ENCODE data around the gene PPP4R3C.
"Not testable (repeated sequence)": the region's sequence is repeated elsewhere in the genome, so short reads cannot be mapped to it uniquely, and the experiment has no call there.

PPP4R3C gene

DNA sequence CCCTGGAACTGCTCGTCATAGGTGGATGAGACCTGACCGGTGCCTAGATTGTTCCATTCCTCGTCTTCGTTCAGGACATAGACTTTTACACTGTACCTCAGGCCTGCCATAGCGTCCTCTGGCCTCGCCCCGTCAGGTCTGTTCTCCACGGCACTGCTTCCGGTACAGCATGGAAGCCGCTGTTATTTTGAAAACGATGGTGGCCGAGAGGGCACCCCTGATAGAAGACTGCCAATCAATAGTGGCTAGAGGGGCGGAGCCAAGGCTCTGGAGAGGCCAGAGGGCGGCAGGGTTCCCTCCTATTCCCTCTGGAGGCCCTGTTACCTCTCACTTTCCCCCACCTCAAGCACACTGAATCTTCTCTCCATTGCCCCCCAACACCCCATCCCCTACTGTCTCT is at the start of gene PPP4R3C:
Gene PPP4R3C (minus strand): TSS at position 155 of the 400 bp plus-strand sequence. CDS start 45 bp downstream, at position 110.
- DNase-seq = no peak

DNA sequence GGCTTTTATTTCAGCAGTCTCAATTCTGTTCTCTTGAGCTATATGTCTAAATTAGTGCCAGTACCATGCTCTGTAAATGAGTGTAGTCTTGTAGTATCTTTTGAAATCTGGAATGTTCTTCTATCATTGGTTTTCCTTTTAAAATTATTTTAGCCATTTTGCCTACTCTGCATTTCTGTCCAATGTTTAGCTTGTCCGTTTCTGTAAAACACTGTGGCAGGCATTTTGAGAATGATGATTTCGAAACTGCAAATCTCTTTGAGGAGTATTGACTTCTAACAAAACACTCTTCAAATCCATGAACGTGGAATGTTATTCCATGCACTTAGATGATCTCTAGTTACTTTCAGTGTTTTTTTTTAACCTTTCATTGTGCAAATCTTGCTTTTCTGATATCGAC is 28.3 kb upstream of the PPP4R3C start:
- DNase-seq = no peak

DNA sequence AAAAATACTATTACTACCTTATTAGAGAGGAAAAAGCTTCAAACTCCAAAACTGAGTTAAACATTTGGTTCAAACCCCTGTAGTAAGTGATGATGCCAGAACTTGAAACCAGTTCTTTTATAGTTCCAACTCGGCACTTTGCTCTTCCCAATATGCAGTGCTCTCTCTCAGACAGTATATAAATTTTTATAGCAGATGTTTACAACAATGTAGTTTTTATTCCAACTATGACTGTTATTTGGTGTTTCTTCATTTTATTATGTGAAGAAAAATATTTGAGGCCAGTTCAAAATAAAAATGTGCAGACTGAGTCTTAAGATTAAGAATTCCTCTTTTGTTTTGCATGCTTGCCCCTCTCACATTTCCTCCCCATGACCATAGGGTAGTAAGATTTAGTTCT is 2.9 kb upstream of the PPP4R3C start:
- no peak for DNase-seq

DNA sequence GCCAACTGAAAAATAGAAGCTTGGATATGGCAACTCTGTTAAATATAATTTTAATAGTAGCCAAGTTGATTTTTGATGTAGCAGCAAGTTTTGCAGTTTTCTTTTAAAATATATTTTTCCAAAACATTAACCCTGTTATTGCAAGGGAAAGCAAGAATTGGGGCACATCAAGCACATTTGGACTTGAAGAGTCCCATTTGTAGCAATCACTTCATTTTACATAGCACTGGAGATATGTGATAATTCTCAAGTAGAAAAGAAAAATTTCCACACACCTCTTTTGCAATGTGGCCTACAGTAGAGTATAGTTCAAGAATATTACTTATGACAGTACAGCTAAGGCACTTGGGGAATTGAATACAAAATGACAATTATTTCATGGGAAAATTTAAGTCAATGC is 1.9 kb upstream of the PPP4R3C start:
- DNase-seq = no peak

DNA sequence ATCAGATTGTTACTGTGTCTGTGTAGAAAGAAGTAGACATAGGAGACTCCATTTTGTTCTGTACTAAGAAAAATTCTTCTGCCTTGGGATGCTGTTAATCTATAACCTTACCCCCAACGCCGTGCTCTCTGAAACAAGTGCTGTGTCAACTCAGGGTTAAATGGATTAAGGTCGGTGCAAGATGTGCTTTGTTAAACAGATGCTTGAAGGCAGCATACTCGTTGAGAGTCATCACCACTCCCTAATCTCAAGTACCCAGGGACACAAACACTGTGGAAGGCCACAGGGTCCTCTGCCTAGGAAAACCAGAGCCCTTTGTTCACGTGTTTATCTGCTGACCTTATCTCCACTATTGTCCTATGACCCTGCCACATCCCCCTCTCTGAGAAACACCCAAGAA is 4.0 kb downstream of the PPP4R3C start:
- DNase-seq = not testable (repeated sequence)

DNA sequence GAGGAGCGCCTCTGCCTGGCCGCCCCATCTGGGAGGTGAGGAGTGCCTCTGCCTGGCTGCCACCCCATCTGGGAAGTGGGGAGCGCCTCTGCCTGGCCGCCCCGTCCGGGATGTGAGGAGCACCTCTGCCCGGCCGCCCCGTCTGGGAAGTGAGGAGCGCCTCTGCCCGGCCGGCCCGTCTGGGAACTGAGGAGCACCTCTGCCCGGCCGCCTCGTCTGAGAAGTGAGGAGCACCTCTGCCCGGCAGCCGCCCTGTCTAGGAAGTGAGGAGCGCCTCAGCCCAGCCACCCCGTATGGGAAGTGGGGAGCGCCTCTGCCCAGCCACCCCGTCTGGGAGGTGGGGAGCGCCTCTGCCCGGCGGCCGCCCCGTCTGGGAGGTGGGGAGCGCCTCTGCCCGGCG is 4.6 kb downstream of the PPP4R3C start:
- not testable (repeated sequence) for DNase-seq

DNA sequence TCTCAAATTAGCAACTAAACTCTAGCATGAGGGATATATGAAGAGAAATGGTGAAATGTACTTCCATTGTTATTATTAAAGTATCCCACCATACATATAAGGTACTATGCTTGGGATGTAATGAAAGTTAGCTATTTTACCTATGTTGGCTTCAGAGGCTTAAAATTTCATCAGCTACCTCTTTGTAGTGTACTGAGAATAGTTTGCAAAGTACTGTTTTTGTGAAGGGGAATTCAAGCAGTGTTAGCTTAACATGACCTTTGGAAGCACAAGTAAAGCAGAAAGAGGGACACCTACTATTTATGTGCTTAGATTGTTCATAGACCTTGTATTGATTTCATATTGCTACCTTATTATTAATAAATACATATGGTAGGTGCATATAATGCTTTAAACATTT is 11.8 kb downstream of the PPP4R3C start:
- DNase-seq = no peak

DNA sequence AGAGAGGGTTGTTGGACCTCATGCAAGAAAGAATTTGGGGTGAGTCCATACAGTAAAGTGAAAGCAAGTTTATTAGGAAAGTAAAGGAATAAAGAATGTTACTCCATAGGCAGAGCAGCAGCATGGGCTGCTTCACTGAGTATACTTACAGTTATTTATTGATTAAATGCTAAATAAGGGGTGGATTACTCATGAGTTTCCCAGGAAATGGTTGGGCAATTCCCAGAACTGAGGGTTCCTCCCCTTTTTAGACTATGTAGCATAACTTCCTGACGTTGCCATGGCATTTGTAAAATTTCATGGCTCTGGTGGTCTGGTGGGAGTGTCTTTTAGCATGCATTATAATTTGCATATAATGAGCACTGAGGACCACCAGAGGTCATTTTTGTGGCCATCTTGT is 16.7 kb downstream of the PPP4R3C start:
- DNase-seq = no peak

DNA sequence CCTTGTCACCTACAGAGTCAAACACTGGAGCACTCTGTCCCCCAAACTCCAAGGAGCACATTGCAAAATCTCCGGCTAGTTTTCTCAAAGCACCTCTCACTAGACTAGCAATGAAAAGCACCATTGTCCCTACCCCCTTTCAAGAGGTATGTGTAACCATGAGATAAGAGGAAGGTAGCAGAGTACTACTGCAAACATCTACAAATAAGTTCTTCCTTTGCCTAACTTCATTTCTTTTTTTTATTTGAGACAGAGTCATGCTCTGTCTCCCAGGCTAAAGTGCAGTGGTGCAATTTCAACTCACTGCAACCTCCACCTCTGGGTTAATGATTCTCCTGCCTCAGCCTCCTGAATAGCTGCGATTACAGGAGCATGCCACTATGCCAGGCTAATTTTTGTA is 17.7 kb downstream of the PPP4R3C start:
- DNase-seq = no peak

DNA sequence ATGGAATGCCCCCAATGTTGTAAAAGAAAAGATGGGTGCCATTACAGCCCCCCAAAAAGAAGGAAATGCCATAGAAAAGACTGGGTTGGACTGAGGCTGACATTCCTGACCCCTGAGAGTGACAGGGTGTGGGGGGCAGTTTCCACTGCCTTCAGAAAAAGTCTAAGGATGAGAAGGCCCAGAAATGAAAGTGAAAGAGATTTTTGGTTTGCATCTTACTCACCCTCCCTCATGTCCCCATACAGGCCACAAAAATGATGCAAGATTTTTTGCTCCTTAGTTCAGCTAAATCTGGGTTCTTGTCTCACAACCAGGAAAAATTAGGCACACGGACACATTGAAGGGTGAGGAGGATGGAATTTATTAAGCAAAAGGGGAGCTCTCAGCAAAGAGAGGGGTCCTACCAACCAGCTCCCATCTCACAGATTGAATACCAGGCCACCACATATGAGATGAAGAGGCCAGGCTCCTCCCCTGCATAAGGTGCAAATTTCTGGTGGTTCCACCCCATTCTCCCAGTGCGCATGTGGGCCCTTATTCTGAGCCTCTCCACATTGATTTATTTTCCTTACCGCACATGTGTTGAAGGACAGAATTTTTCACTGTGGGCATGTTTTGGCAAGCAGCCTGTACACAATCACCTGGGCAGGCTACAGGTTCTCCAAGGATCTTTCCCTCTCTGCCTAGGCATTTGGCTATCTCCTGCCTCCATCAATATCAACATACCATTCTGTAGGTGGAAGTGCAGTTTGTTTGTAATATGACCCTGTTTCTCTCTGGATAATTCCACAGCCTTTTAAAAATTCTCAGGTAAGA is 18.8 kb downstream of the PPP4R3C start:
- DNase-seq = peak; percentile 45

DNA sequence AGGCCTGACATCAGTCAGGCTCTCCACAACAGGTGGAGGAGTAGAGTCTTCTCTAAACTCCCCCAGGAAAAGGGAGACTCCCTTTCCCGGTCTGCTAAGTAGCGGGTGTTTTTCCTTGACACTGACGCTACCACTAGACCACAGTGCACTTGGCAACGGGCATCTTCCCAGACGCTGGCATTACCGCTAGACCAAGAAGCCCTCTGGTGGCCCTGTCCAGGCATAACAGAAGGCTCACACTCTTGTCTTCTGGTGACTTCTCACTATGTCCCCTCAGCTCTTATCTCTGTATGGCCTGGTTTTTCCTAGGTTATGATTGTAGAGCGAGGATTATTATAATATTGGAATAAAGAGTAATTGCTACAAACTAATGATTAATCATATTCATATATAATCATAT is 20.7 kb downstream of the PPP4R3C start:
- not testable (repeated sequence) for DNase-seq

DNA sequence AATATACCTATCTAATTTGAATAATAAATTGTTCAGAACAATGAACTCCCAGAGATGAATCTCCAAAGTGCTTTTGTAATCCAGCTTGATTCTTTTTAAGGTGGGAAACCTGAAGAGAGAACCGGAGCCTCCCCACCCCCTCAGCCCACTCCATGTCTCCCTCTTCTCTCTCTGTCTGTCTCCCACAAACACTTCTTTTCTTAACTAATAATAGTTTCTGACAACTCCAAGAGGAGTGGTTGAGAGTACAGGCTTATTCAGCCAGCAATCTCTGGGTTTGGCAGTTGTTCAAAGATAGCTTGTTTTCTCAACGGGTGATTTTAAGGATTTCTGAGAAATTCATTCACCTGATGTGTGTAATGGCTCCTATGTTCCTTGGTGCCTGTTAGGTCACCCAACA is 23.4 kb downstream of the PPP4R3C start:
- DNase-seq = no peak

DNA sequence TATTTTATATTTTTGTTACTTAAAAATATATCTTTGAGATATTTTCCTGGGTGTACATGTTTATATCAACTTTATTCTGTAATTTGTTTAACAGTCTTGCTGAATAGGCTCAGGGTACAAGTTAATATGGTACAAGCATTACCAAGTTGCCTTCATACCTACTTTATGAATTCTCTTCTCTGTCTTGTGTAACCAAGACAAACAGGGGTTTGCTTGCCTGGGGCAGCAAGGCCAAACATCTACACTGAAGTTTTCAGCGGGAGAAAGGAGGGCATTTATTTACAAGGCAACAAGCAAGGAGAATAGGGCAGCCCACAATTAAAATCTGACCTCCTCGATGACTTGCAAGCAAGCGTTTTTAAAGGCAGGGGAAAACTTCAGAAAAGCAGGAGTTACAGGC is 24.2 kb downstream of the PPP4R3C start:
- no peak for DNase-seq

DNA sequence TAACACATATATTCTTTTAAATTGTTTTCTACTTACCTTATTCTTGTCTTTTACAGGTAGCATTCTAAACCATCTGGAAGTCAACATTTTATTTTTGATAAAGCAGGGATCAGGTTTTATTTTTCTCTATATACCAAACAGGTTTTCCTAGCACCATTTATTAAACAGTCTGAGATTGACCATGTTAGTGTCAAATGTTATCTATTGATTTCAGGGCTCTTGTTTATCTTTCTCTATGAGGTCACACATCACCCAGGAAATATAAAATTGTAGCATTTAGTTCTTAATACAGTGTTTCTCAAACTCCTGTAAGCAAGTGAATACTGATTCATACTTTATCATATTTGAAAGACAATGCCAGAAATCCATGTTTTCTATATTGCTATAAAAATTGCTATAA is 28.1 kb downstream of the PPP4R3C start:
- no peak for DNase-seq
